Erythroblast (primary cell): Measurements from ENCODE around the gene GIGYF2.
A peak's percentile ranks its signal among the peaks of the same experiment; 100 is the strongest.

Experiments
- DNase-seq, 2 experiments: peaks; one replicate each; lab custom pipeline; 2025; lab: John Stamatoyannopoulos, UW
- GATA1 ChIP-seq: IDR thresholded peaks from 2 replicates; pipeline ENCODE4 v1.6.1; 2011; ENCODE audit warnings: low read depth, mild to moderate bottlenecking, control low read depth, low read length, moderate library complexity
- POLR2A ChIP-seq: IDR thresholded peaks from 2 replicates; pipeline ENCODE4 v1.6.1; 2011; ENCODE audit warnings: mild to moderate bottlenecking, low read length

The GIGYF2 gene

GRCh38 chr2:232791518-232791917 is 94.4 kb downstream of the GIGYF2 start:
- DNase-seq = no peak
- TF ChIP-seq GATA1 (no peak), POLR2A (no peak)

- TF ChIP-seq POLR2A (no peak), GATA1 (no peak)
- no peak for DNase-seq
Observed at GRCh38 chr2:232793271-232793670, 96.1 kb downstream of the GIGYF2 start.

GRCh38 chr2:232794981-232795380 is 97.8 kb downstream of the GIGYF2 start:
- DNase-seq = no peak
- TF ChIP-seq POLR2A (no peak), GATA1 (no peak)

- DNase-seq = peak in 1 of 2 experiments; percentile 50
- TF ChIP-seq GATA1 = no peak
Observed at GRCh38 chr2:232795920-232796319, 98.8 kb downstream of the GIGYF2 start.

- no peak for DNase-seq
- TF ChIP-seq POLR2A (no peak), GATA1 (no peak)
Observed at GRCh38 chr2:232798187-232798586, 101.1 kb downstream of the GIGYF2 start.

GRCh38 chr2:232800166-232800565 is 103.0 kb downstream of the GIGYF2 start:
- no peak for DNase-seq
- TF ChIP-seq GATA1 = no peak
- TF ChIP-seq POLR2A = no peak

GRCh38 chr2:232802091-232802490 is 105.0 kb downstream of the GIGYF2 start:
- no peak for DNase-seq
- TF ChIP-seq POLR2A (no peak), GATA1 (no peak)

GRCh38 chr2:232809349-232810124 is 112.4 kb downstream of the GIGYF2 start:
- TF ChIP-seq POLR2A = no peak
- TF ChIP-seq GATA1 = no peak
- peak in 1 of 2 experiments; percentile 10 for DNase-seq

- TF ChIP-seq POLR2A (no peak), GATA1 (no peak)
- no peak for DNase-seq
Observed at GRCh38 chr2:232810444-232810843, 113.3 kb downstream of the GIGYF2 start.

GRCh38 chr2:232815569-232815968 is 118.4 kb downstream of the GIGYF2 start:
- no peak for DNase-seq
- no peak for TF ChIP-seq POLR2A
- no peak for TF ChIP-seq GATA1

GRCh38 chr2:232816657-232817056 is 119.5 kb downstream of the GIGYF2 start:
- TF ChIP-seq GATA1 = no peak
- DNase-seq = no peak

- no peak for TF ChIP-seq POLR2A
- TF ChIP-seq GATA1 = no peak
- no peak for DNase-seq
Observed at GRCh38 chr2:232817756-232818155, 120.6 kb downstream of the GIGYF2 start.

GRCh38 chr2:232829988-232830387 is 132.9 kb downstream of the GIGYF2 start:
- no peak for DNase-seq
- TF ChIP-seq GATA1 (no peak), POLR2A (no peak)

- TF ChIP-seq POLR2A = no peak
- TF ChIP-seq GATA1 = no peak
- no peak for DNase-seq
Observed at GRCh38 chr2:232831496-232831895, 134.4 kb downstream of the GIGYF2 start.

- DNase-seq = no peak
- TF ChIP-seq POLR2A = no peak
Observed at GRCh38 chr2:232833830-232834229, 136.7 kb downstream of the GIGYF2 start.

- TF ChIP-seq GATA1 = no peak
- TF ChIP-seq POLR2A = no peak
- DNase-seq = no peak
Observed at GRCh38 chr2:232835687-232836208, 138.6 kb downstream of the GIGYF2 start.
